Effector memory CD8-positive, alpha-beta T cell (primary cell): ENCODE results near the gene GPR107.

Experiments used
- ATAC-seq: fragments of 150-1000 bp; cut with Tn5 transposase; replicated peaks from 2 replicates; pipeline ENCODE4 v1.10.0; 2021; ENCODE audit warnings: mild to moderate bottlenecking, moderate library complexity
- DNase-seq, 3 experiments: peaks; one replicate each; pipeline ENCODE4 v3.0.0; 2021
- H3K27ac Mint-ChIP-seq, 2 donors: one replicate each; pipeline ENCODE4 v1.8.0; 2022; ENCODE audit warnings: mild to moderate bottlenecking in 2 of 2, mixed read lengths in 2 of 2, moderate library complexity in 2 of 2
- H3K27me3 Mint-ChIP-seq, 2 donors: one replicate each; pipeline ENCODE4 v1.8.0; 2022; ENCODE audit warnings: mixed read lengths in 2 of 2
- H3K36me3 Mint-ChIP-seq: one replicate; pipeline ENCODE4 v1.8.0; 2022; ENCODE audit warnings: mild to moderate bottlenecking, moderate library complexity, mixed read lengths; ENCODE audit not compliant: insufficient read depth
- H3K4me1 Mint-ChIP-seq, 2 donors: one replicate each; pipeline ENCODE4 v1.8.0; 2022; ENCODE audit warnings: low read depth in 2 of 2, mixed read lengths in 2 of 2
- H3K4me3 Mint-ChIP-seq, 2 donors: one replicate each; pipeline ENCODE4 v1.8.0; 2022; ENCODE audit warnings: mild to moderate bottlenecking in 2 of 2, mixed read lengths in 2 of 2, moderate library complexity in 2 of 2
- H3K9me3 Mint-ChIP-seq, 2 donors: one replicate each; pipeline ENCODE4 v1.8.0; 2022; ENCODE audit warnings: mixed read lengths in 2 of 2

GPR107 gene

GRCh38 chr9:130089141-130089540, 35.4 kb downstream of the GPR107 start:
- no peak overlapping the region for H3K4me3 Mint-ChIP-seq
- H3K27ac Mint-ChIP-seq, result no peak overlapping the region
- no peaks in the 10 kb centered on the region for H3K9me3 Mint-ChIP-seq
- H3K4me1 Mint-ChIP-seq, result no peaks in the 10 kb centered on the region
- no peaks in the 10 kb centered on the region for H3K27me3 Mint-ChIP-seq
- ATAC-seq (no peak), DNase-seq (no peak)
- peaks cover 46% of the 10 kb centered on the region for H3K36me3 Mint-ChIP-seq

DNA sequence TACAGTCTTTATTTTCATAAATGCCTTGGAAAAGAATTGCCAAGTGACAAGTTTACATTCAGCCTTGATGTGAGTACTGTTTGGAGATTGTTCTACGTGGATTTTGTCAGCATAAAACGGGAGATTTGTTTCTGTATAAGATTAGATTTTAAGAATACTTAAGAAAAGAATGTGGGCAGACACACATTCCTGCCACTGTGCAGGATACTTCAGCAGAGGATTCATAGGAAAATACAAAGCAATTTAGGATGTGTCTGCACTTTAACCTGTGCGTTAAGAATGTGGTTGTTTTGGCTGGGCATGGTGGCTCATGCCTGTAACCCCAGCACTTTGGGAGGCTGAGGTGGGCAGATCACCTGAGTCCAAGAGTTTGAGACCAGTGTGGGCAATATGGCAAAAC, 37.2 kb downstream of the GPR107 start:
- peaks cover 5% of the 10 kb centered on the region in 2 donors for H3K4me1 Mint-ChIP-seq
- H3K36me3 Mint-ChIP-seq, result peaks cover 42% of the 10 kb centered on the region
- DNase-seq, result no peak
- no peaks in the 10 kb centered on the region for H3K9me3 Mint-ChIP-seq
- H3K27ac Mint-ChIP-seq, result peak overlapping the region; percentile 20 to 71
- H3K27me3 Mint-ChIP-seq, result no peaks in the 10 kb centered on the region
- no peak overlapping the region for H3K4me3 Mint-ChIP-seq
- ATAC-seq, result no peak

DNA sequence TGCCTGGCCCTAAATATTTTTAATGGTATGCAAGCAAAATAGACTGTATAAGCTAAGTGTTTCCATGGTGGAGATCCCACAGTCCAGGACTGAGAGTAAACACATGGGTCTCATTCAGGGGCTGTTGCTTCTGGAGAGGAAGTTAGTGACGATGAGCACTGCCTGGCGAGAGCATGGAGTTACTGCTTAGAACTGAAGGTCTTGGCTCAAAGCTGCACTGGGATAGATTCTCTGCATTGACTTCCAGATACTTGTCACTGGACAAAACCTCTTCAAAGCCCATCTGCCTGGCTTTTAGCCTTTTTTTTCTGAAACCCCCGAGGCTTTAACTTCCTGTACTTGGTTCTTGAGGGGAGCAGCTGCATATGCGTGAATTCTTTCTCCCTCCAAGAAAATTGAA, 39.2 kb downstream of the GPR107 start:
- H3K27me3 Mint-ChIP-seq, result no peaks in the 10 kb centered on the region
- DNase-seq, result no peak
- no peaks in the 10 kb centered on the region for H3K9me3 Mint-ChIP-seq
- H3K27ac Mint-ChIP-seq, result no peak overlapping the region
- peaks cover 7 to 10% of the 10 kb centered on the region in 2 donors for H3K4me1 Mint-ChIP-seq
- peaks cover 39% of the 10 kb centered on the region for H3K36me3 Mint-ChIP-seq
- no peak overlapping the region for H3K4me3 Mint-ChIP-seq
- ATAC-seq, result no peak

DNA sequence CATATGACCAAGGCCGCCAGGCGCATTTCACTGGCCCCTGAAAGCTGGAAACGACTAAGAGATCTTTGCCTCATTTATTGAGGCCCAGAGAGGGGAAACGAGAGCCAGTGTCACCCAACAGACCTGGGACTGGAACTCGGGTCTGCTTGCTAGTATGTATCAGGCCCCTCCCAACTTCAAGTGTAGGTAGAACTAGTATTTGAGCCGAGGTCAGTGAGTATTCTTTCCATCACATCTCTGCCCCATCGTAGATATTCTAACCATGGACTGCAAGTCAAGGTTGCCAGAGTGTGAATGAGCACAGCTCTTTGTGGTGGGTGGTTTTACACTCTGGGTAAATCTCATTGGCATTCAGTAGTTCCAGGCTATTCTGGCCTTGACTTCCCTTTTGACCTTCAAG, 42.2 kb downstream of the GPR107 start:
- no peak overlapping the region for H3K4me3 Mint-ChIP-seq
- H3K4me1 Mint-ChIP-seq, result peaks cover 9 to 10% of the 10 kb centered on the region in 2 donors
- no peak for ATAC-seq
- DNase-seq, result no peak
- H3K9me3 Mint-ChIP-seq, result no peaks in the 10 kb centered on the region
- H3K27ac Mint-ChIP-seq, result peak overlapping the region; percentile 38 to 76
- H3K36me3 Mint-ChIP-seq, result peaks cover 57% of the 10 kb centered on the region
- H3K27me3 Mint-ChIP-seq, result no peaks in the 10 kb centered on the region

DNA sequence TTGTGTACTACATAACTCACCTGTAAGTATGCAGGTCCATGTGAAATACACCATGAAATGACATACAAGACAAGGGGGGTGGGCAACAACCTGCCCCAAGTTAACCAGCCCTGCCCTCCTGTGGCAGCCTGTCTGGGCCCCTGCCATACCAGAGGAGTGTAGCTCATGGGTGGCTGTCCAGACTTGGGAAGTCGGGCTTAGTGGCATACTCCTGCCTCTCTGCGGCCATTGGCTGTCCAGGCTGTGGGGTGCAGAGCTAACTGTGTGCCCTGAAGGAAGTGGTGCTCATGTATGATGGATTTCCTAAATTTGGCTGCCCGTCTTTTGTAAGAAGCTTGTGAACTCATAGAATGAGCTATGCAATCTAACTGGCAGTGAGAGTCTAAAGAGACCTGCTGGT, 47.0 kb downstream of the GPR107 start:
- Mint-ChIP-seq H3K36me3 (peaks cover 59% of the 10 kb centered on the region), H3K4me1 (peaks cover 6 to 7% of the 10 kb centered on the region in 2 donors), H3K4me3 (no peak overlapping the region), H3K9me3 (no peaks in the 10 kb centered on the region), H3K27ac (no peak overlapping the region), H3K27me3 (no peaks in the 10 kb centered on the region)
- ATAC-seq (no peak), DNase-seq (no peak)

DNA sequence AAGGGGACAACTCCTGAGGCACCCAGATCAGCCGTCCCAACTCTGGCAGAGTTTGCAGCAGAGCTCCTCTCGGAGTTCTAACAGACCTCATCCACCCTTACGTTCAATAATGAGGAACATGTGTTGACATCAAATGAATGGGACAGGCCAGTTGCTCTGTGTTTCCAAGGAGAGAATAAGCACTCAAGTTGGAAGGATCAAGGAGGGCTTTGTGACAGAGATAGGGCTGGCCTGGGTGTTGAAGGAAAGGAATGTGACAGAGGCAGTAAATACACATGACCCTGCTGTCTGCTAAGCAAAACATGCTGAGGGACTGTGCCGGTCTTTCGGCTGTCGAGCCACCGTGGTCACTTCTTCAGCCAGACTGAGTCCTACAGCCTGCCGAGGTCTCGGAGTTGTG, 48.2 kb downstream of the GPR107 start:
- Mint-ChIP-seq H3K36me3 (peaks cover 70% of the 10 kb centered on the region), H3K4me1 (peaks cover 2 to 3% of the 10 kb centered on the region in 2 donors), H3K27ac (no peak overlapping the region), H3K9me3 (no peaks in the 10 kb centered on the region), H3K27me3 (no peaks in the 10 kb centered on the region), H3K4me3 (no peak overlapping the region)
- ATAC-seq (no peak), DNase-seq (no peak)

- DNase-seq, result no peak
- no peak for ATAC-seq
- no peaks in the 10 kb centered on the region for H3K9me3 Mint-ChIP-seq
- H3K4me3 Mint-ChIP-seq, result no peak overlapping the region
- H3K27me3 Mint-ChIP-seq, result no peaks in the 10 kb centered on the region
- H3K27ac Mint-ChIP-seq, result no peak overlapping the region
- peaks cover 8 to 16% of the 10 kb centered on the region in 2 donors for H3K4me1 Mint-ChIP-seq
- peaks cover 67% of the 10 kb centered on the region for H3K36me3 Mint-ChIP-seq
Observed at GRCh38 chr9:130104491-130105193, 50.9 kb downstream of the GPR107 start.

GRCh38 chr9:130106860-130107233, 53.1 kb downstream of the GPR107 start:
- H3K27ac Mint-ChIP-seq, result peak overlapping the region; percentile 81 to 92
- H3K9me3 Mint-ChIP-seq, result no peaks in the 10 kb centered on the region
- peaks cover 53% of the 10 kb centered on the region for H3K36me3 Mint-ChIP-seq
- H3K4me3 Mint-ChIP-seq, result no peak overlapping the region
- ATAC-seq (peak; percentile 3), DNase-seq (no peak)
- H3K27me3 Mint-ChIP-seq, result no peaks in the 10 kb centered on the region
- H3K4me1 Mint-ChIP-seq, result peaks cover 16 to 18% of the 10 kb centered on the region in 2 donors

- no peaks in the 10 kb centered on the region for H3K9me3 Mint-ChIP-seq
- ATAC-seq, result peak; percentile 91
- DNase-seq, result peak; percentile 85 to 90 (median 89)
- H3K27ac Mint-ChIP-seq, result peak overlapping the region; percentile 81 to 92
- H3K27me3 Mint-ChIP-seq, result no peaks in the 10 kb centered on the region
- H3K4me1 Mint-ChIP-seq, result peaks cover 16 to 19% of the 10 kb centered on the region in 2 donors
- H3K36me3 Mint-ChIP-seq, result peaks cover 53% of the 10 kb centered on the region
- peak overlapping the region; percentile 59 to 71 for H3K4me3 Mint-ChIP-seq
Observed at GRCh38 chr9:130107234-130107861, 53.6 kb downstream of the GPR107 start.

DNA sequence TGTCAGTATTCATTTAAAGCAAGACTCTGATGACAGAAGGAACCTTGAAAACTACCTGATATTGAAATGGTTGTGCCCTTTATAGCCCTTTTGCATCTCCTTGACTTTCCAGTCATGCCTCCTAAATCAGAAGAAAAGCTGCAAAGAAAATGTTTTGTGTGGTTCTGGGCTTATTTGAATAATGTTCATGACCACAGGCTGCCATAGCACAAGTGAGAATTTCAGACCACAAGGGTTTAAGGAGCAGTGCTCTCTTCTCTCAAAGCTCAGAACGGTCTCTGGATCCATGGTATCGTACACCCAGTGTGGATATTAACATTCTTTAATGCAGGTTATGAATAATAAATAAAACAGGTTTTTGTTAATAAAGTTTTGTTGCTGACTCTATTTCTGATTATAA, 54.2 kb downstream of the GPR107 start:
- Mint-ChIP-seq H3K4me3 (peak overlapping the region in 1 of 2 donors; percentile 71), H3K36me3 (peaks cover 54% of the 10 kb centered on the region), H3K4me1 (peaks cover 16 to 19% of the 10 kb centered on the region in 2 donors), H3K27ac (peak overlapping the region; percentile 81 to 92), H3K27me3 (no peaks in the 10 kb centered on the region), H3K9me3 (no peaks in the 10 kb centered on the region)
- DNase-seq, result no peak
- peak; percentile 25 for ATAC-seq

- no peak for ATAC-seq
- Mint-ChIP-seq H3K4me3 (no peak overlapping the region), H3K27me3 (no peaks in the 10 kb centered on the region), H3K4me1 (peaks cover 16 to 19% of the 10 kb centered on the region in 2 donors), H3K27ac (peak overlapping the region in 1 of 2 donors; percentile 6), H3K9me3 (no peaks in the 10 kb centered on the region), H3K36me3 (peaks cover 48% of the 10 kb centered on the region)
- DNase-seq, result no peak
Observed at GRCh38 chr9:130110166-130110565, 56.5 kb downstream of the GPR107 start.

DNA sequence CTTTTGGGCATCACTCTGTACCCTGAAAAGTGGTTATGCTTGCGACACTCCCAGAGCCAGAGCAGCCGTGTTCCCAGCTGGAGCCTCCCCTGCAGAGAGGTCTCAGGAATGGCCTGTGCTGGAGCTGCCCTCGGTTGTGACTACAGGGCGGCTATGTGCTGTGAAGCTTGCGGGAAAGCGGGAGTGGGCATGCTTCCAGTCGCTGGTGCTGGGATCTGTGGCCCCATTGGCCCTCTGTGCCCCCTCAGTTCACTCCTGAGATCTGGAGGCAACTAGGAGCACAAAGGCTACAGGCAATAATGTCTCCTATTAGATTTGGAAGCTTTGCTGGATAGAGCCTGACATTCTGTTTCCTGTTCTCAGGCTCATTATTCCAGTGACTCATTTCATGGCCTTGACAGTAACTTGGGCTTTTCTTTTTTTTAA, 56.9 kb downstream of the GPR107 start:
- no peak overlapping the region for H3K4me3 Mint-ChIP-seq
- peaks cover 16 to 19% of the 10 kb centered on the region in 2 donors for H3K4me1 Mint-ChIP-seq
- H3K27ac Mint-ChIP-seq, result no peak overlapping the region
- DNase-seq (no peak), ATAC-seq (no peak)
- no peaks in the 10 kb centered on the region for H3K27me3 Mint-ChIP-seq
- peaks cover 47% of the 10 kb centered on the region for H3K36me3 Mint-ChIP-seq
- no peaks in the 10 kb centered on the region for H3K9me3 Mint-ChIP-seq

GRCh38 chr9:130111786-130112537, 58.3 kb downstream of the GPR107 start:
- Mint-ChIP-seq H3K4me1 (peaks cover 13 to 19% of the 10 kb centered on the region in 2 donors), H3K36me3 (peaks cover 41% of the 10 kb centered on the region), H3K27ac (peak overlapping the region; percentile 35 to 46), H3K27me3 (no peaks in the 10 kb centered on the region), H3K4me3 (no peak overlapping the region), H3K9me3 (no peaks in the 10 kb centered on the region)
- DNase-seq (no peak), ATAC-seq (no peak)
